Spleen (tissue), 7 donors: ENCODE data around the gene ZNF90.

Experiments
- POLR2A ChIP-seq, 3 donors: fragments of 450-650 bp; IDR thresholded peaks; one replicate each; pipeline ENCODE4 v1.5.1; 2017; ENCODE audit warnings: antibody characterized with exemption in 3 of 3, mild to moderate bottlenecking in 1 of 3
- TF ChIP-seq, protein P1 (sequence below), 11 experiments: fragments of 200-600 bp in 7 of 11; fragments of 450-650 bp in 4 of 11; sonication (generic) in 4 of 11; IDR thresholded peaks in 8 of 11; conservative IDR thresholded peaks in 3 of 11; 1 replicate in 7 of 11; 2 replicates in 4 of 11; pipeline versions ENCODE4 v1.4.0 to v1.8.0; 2016 to 2021; ENCODE audit warnings: antibody characterized with exemption in 11 of 11, inconsistent platforms in 4 of 11, mild to moderate bottlenecking in 1 of 11
- donor health status: DM: no; HTN: no; CAD: no; lungs with moderate emphysema.
- donor health status: DM: no; HTN: no; CAD: no.
- donor health status: DM: no; HTN: no; CAD: no.

DNA sequence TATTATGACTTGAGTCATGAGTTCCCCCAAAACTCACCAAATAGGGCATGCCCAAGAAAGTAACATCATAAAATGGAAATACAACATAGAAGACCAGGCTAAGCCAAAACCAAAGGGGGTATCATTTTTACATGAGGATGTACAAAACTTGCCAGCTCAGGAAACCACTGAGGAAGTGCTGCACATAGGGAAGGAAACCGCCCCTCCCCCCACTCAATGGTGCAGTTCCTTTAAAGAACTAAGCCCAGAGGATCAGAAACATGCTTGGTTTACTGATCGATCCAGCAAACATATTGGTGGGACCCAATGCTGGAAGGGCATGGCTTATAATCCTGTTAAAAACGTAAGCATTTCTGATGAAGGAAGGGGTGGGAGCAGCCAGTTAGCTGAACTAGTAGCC, 85.0 kb downstream of the ZNF90 start:
- TF ChIP-seq, protein P1, sequence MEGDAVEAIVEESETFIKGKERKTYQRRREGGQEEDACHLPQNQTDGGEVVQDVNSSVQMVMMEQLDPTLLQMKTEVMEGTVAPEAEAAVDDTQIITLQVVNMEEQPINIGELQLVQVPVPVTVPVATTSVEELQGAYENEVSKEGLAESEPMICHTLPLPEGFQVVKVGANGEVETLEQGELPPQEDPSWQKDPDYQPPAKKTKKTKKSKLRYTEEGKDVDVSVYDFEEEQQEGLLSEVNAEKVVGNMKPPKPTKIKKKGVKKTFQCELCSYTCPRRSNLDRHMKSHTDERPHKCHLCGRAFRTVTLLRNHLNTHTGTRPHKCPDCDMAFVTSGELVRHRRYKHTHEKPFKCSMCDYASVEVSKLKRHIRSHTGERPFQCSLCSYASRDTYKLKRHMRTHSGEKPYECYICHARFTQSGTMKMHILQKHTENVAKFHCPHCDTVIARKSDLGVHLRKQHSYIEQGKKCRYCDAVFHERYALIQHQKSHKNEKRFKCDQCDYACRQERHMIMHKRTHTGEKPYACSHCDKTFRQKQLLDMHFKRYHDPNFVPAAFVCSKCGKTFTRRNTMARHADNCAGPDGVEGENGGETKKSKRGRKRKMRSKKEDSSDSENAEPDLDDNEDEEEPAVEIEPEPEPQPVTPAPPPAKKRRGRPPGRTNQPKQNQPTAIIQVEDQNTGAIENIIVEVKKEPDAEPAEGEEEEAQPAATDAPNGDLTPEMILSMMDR (IDR thresholded peaks at IDR 0.05 in 8 of 11, conservative IDR thresholded peaks at IDR 0.05 in 3 of 11), result no peak
- no peak for TF ChIP-seq POLR2A (IDR thresholded peaks at IDR 0.05)
